Loucy (cell line): ENCODE data around the gene PCDHGC5.

Experiments
- H2AFZ ChIP-seq: fragments of 200-600 bp; sonication (generic); 2 replicates; pipeline ENCODE4 v1.6.0; 2016; ENCODE audit warnings: antibody characterized with exemption, mild to moderate bottlenecking, low read length, moderate library complexity
- H3F3A ChIP-seq: fragments of 200-600 bp; 2 replicates; pipeline ENCODE4 v1.6.0; 2016; ENCODE audit warnings: antibody characterized with exemption, low read depth, mild to moderate bottlenecking
- H3K27me3 ChIP-seq: fragments of 200-600 bp; sonication (generic); 2 replicates; pipeline ENCODE4 v1.6.1; 2014; ENCODE audit warnings: low read length, mild to moderate bottlenecking; ENCODE audit not compliant: insufficient read depth, poor library complexity, severe bottlenecking
- H3K36me3 ChIP-seq: fragments of 200-600 bp; sonication (generic); 2 replicates; pipeline ENCODE4 v1.6.1; 2016; ENCODE audit warnings: low read length; ENCODE audit not compliant: insufficient read depth
- H3K4me1 ChIP-seq: fragments of 200-600 bp; sonication (generic); 2 replicates; pipeline ENCODE4 v1.5.1; 2014; ENCODE audit warnings: low read length, mild to moderate bottlenecking; ENCODE audit not compliant: insufficient read depth, poor library complexity, severe bottlenecking
- H3K4me2 ChIP-seq: fragments of 200-600 bp; sonication (generic); 2 replicates; pipeline ENCODE4 v1.6.0; 2014; ENCODE audit warnings: antibody characterized with exemption, low read length, low read depth, mild to moderate bottlenecking; ENCODE audit not compliant: poor library complexity, severe bottlenecking
- H3K4me3 ChIP-seq: fragments of 200-600 bp; sonication (generic); 2 replicates; pipeline ENCODE4 v1.5.1; 2014; ENCODE audit warnings: low read length, mild to moderate bottlenecking, mixed read lengths; ENCODE audit not compliant: poor library complexity, severe bottlenecking
- H3K79me2 ChIP-seq: fragments of 200-600 bp; sonication (generic); 2 replicates; pipeline ENCODE4 v1.6.1; 2014; ENCODE audit warnings: low read length; ENCODE audit not compliant: insufficient read depth
- H3K9ac ChIP-seq: fragments of 200-600 bp; sonication (generic); 2 replicates; pipeline ENCODE4 v1.6.0; 2014; ENCODE audit warnings: mild to moderate bottlenecking, low read depth, low read length, moderate library complexity; ENCODE audit not compliant: poor library complexity, severe bottlenecking
- H3K9me2 ChIP-seq: fragments of 200-600 bp; sonication (generic); replicated peaks from 2 replicates; pipeline ENCODE4 v1.6.1; 2016; ENCODE audit warnings: low read depth, low read length, mixed read lengths
- H3K9me3 ChIP-seq: fragments of 200-600 bp; sonication (generic); 2 replicates; pipeline ENCODE4 v1.6.1; 2014; ENCODE audit warnings: mild to moderate bottlenecking, antibody characterized with exemption, low read length, low read depth; ENCODE audit not compliant: insufficient read depth
- H4K20me1 ChIP-seq: fragments of 200-600 bp; sonication (generic); 2 replicates; pipeline ENCODE4 v1.6.0; 2014; ENCODE audit warnings: antibody characterized with exemption, low read length, mild to moderate bottlenecking; ENCODE audit not compliant: insufficient read depth, poor library complexity, severe bottlenecking
- CTCF ChIP-seq: fragments of 200-600 bp; sonication (generic); conservative IDR thresholded peaks from 2 replicates; pipeline ENCODE4 v1.5.1; 2014; ENCODE audit warnings: mild to moderate bottlenecking, antibody characterized with exemption, low read length
- EZH2phosphoT487 ChIP-seq: fragments of 200-600 bp; IDR thresholded peaks from 2 replicates; pipeline ENCODE4 v1.6.1; 2018; ENCODE audit warnings: antibody characterized with exemption, mild to moderate bottlenecking, moderate library complexity, borderline replicate concordance

Gene PCDHGC5

GRCh38 chr5:141484310-141484640 lies 4.6 kb upstream of the PCDHGC5 start:
- TF ChIP-seq CTCF (no peak), EZH2phosphoT487 (no peak)
- no peaks in the 10 kb centered on the region for H3K36me3 ChIP-seq
- H3K9ac ChIP-seq = no peak overlapping the region
- H3K27me3 ChIP-seq = no peaks in the 10 kb centered on the region
- H3K4me2 ChIP-seq = no peak overlapping the region
- no peaks in the 10 kb centered on the region for H3K9me3 ChIP-seq
- H3K4me1 ChIP-seq = no peaks in the 10 kb centered on the region
- no peaks in the 10 kb centered on the region for H4K20me1 ChIP-seq
- H3F3A ChIP-seq = no peaks in the 10 kb centered on the region
- H3K9me2 ChIP-seq = no peaks in the 10 kb centered on the region
- H2AFZ ChIP-seq = no peak overlapping the region
- no peak overlapping the region for H3K4me3 ChIP-seq
- H3K79me2 ChIP-seq = no peaks in the 10 kb centered on the region

- Histone ChIP-seq H4K20me1 (no peaks in the 10 kb centered on the region), H3K4me1 (no peaks in the 10 kb centered on the region), H3K4me3 (no peak within 1 kb of the TSS), H3K4me2 (no peak within 1 kb of the TSS), H3K27me3 (no peaks in the 10 kb centered on the region), H2AFZ (no peak within 1 kb of the TSS), H3K79me2 (no peaks in the 10 kb centered on the region), H3K9ac (no peak within 1 kb of the TSS), H3K9me2 (no peaks in the 10 kb centered on the region), H3F3A (no peaks in the 10 kb centered on the region), H3K9me3 (no peaks in the 10 kb centered on the region), H3K36me3 (no peaks in the 10 kb centered on the region)
- no peak for TF ChIP-seq EZH2phosphoT487
- no peak for TF ChIP-seq CTCF
Measured at GRCh38 chr5:141484641-141485311, 4.1 kb upstream of the PCDHGC5 start, which contains the start of gene PCDHGC4. Gene PCDHGC4 (plus strand): TSS chr5:141485030. CDS start chr5:141485174, 144 bp downstream.

GRCh38 chr5:141485321-141486055 lies 3.4 kb upstream of the PCDHGC5 start:
- H3K9me3 ChIP-seq = no peaks in the 10 kb centered on the region
- no peak overlapping the region for H3K4me2 ChIP-seq
- no peaks in the 10 kb centered on the region for H3K27me3 ChIP-seq

More at GRCh38 chr5:141485321-141486055, 3.4 kb upstream of the PCDHGC5 start:
- Histone ChIP-seq H3K4me3 (no peak overlapping the region), H3K4me1 (no peaks in the 10 kb centered on the region), H4K20me1 (no peaks in the 10 kb centered on the region), H3K9ac (no peak overlapping the region), H3K9me2 (no peaks in the 10 kb centered on the region), H3K79me2 (no peaks in the 10 kb centered on the region), H3K36me3 (no peaks in the 10 kb centered on the region), H3F3A (no peaks in the 10 kb centered on the region), H2AFZ (no peak overlapping the region)
- TF ChIP-seq CTCF (no peak), EZH2phosphoT487 (no peak)
